Measurements from ENCODE around the gene NTNG1.

The NTNG1 gene

GRCh38 chr1:107110326-107110725 lies 30.5 kb upstream of the NTNG1 start:
- no peak overlapping the region for H3K4me3 ChIP-seq (replicated peaks; ENCODE audit: insufficient read depth, low read length)
- H3K27me3 ChIP-seq (ENCODE audit: insufficient read depth, poor library complexity, severe bottlenecking), result no peaks in the 10 kb centered on the region
- TF ChIP-seq, protein P1, sequence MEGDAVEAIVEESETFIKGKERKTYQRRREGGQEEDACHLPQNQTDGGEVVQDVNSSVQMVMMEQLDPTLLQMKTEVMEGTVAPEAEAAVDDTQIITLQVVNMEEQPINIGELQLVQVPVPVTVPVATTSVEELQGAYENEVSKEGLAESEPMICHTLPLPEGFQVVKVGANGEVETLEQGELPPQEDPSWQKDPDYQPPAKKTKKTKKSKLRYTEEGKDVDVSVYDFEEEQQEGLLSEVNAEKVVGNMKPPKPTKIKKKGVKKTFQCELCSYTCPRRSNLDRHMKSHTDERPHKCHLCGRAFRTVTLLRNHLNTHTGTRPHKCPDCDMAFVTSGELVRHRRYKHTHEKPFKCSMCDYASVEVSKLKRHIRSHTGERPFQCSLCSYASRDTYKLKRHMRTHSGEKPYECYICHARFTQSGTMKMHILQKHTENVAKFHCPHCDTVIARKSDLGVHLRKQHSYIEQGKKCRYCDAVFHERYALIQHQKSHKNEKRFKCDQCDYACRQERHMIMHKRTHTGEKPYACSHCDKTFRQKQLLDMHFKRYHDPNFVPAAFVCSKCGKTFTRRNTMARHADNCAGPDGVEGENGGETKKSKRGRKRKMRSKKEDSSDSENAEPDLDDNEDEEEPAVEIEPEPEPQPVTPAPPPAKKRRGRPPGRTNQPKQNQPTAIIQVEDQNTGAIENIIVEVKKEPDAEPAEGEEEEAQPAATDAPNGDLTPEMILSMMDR (IDR thresholded peaks at IDR 0.05; ENCODE audit: insufficient read depth, low read length), result no peak
- no peak for TF ChIP-seq REST (IDR thresholded peaks at IDR 0.05; ENCODE audit: insufficient replicate concordance, low read depth)

DNA sequence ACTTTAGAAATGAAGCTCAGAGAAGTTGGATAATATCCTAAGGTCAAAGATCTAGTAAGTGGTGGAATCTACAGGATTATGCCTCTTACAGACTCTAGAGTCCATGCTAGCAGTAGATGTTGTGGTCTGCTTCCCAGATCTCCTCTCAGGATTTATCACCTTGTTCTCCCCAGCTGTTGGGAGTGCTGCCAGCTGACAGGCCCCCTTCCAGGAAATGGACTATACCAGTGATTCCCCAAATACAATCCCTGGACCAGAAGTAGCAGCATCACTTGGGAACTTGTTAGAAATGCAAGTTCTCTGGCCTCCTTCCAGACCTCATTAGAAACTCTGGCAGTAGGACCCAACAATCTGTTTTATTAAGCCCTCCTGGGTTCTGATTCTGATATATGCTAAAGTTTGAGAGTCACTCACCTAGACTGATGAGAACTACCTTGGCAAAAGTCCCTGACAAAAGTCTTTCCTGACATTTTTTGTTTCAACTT lies 24.5 kb upstream of the NTNG1 start:
- no peak for DNase-seq (ENCODE audit: low read depth in 1 of 2, low spot score in 1 of 2)
- TF ChIP-seq, protein P1 (IDR thresholded peaks at IDR 0.05; ENCODE audit: insufficient read depth, low read length), result no peak
- no peak for TF ChIP-seq POLR2AphosphoS5 (IDR thresholded peaks at IDR 0.05; ENCODE audit: low read depth)
- TF ChIP-seq GABPA (IDR thresholded peaks at IDR 0.05; ENCODE audit: low read depth), result no peak
- TF ChIP-seq SPI1 (IDR thresholded peaks at IDR 0.05; ENCODE audit: borderline replicate concordance, low read depth), result no peak
- TF ChIP-seq REST (IDR thresholded peaks at IDR 0.05; ENCODE audit: insufficient replicate concordance, low read depth), result no peak
- H3K27ac ChIP-seq (replicated peaks), result no peak overlapping the region
- H3K4me3 ChIP-seq (replicated peaks; ENCODE audit: insufficient read depth, low read length), result no peak overlapping the region
- H3K27me3 ChIP-seq (ENCODE audit: insufficient read depth, poor library complexity, severe bottlenecking), result no peaks in the 10 kb centered on the region

More at GRCh38 chr1:107110326-107110725, 30.5 kb upstream of the NTNG1 start:
- no peak for DNase-seq (ENCODE audit: low read depth in 1 of 2, low spot score in 1 of 2)
- no peak overlapping the region for H3K27ac ChIP-seq (replicated peaks)

- no peak overlapping the region for H3K27ac ChIP-seq (replicated peaks)
- TF ChIP-seq SPI1 (IDR thresholded peaks at IDR 0.05; ENCODE audit: borderline replicate concordance, low read depth) (no peak), GABPA (IDR thresholded peaks at IDR 0.05; ENCODE audit: low read depth) (no peak), REST (IDR thresholded peaks at IDR 0.05; ENCODE audit: insufficient replicate concordance, low read depth) (no peak), POLR2AphosphoS5 (IDR thresholded peaks at IDR 0.05; ENCODE audit: low read depth) (no peak)
- TF ChIP-seq, protein P1 (IDR thresholded peaks at IDR 0.05; ENCODE audit: insufficient read depth, low read length), result no peak
- H3K4me3 ChIP-seq (replicated peaks; ENCODE audit: insufficient read depth, low read length), result no peak overlapping the region
These were observed 18.6 kb upstream of the NTNG1 start for GRCh38 chr1:107122225-107122624.

More at GRCh38 chr1:107122225-107122624, 18.6 kb upstream of the NTNG1 start:
- H3K27me3 ChIP-seq (ENCODE audit: insufficient read depth, poor library complexity, severe bottlenecking), result no peaks in the 10 kb centered on the region
- no peak for DNase-seq (ENCODE audit: low read depth in 1 of 2, low spot score in 1 of 2)
